ENCODE data around the gene ASAP3. TPM values are rescaled to one million over a fixed set of nuclear protein-coding genes. Genes with fewer than 3 reads are reported as not detected.

ASAP3 gene
- total RNA-seq, 1 donor from 2014 or later, result 33.5 TPM

- H3K27ac ChIP-seq (ENCODE audit: low read depth, low read length), result no peak overlapping the region
- H3K27me3 ChIP-seq (ENCODE audit: insufficient read depth, low read length), result peaks cover 3% of the 10 kb centered on the region
- peaks cover 50% of the 10 kb centered on the region for H3K27me3 Mint-ChIP-seq (ENCODE audit: low read depth, unreplicated experiment)
- no peaks in the 10 kb centered on the region for H4K20me1 ChIP-seq (ENCODE audit: insufficient read depth, low read length)
- no peak overlapping the region for H3K4me3 ChIP-seq (ENCODE audit: insufficient read depth, low read depth, low read length)
- no peaks in the 10 kb centered on the region for H3K79me2 ChIP-seq (ENCODE audit: insufficient read depth, low read length)
- no peak for FAIRE-seq
- no peak overlapping the region for H2AFZ ChIP-seq (ENCODE audit: low read depth, low read length)
- no peaks in the 10 kb centered on the region for H3K9me3 Mint-ChIP-seq (ENCODE audit: unreplicated experiment)
- TF ChIP-seq EZH2 (IDR thresholded peaks at IDR 0.05; ENCODE audit: insufficient read depth, low read length) (no peak), CTCF (IDR thresholded peaks at IDR 0.05; ENCODE audit: insufficient read depth, low read depth, low read length) (no peak)
- no peak overlapping the region for H3K4me3 Mint-ChIP-seq (ENCODE audit: unreplicated experiment)
- no peaks in the 10 kb centered on the region for H3K36me3 ChIP-seq (ENCODE audit: insufficient read depth, low read length)
- no peaks in the 10 kb centered on the region for H3K4me1 Mint-ChIP-seq (ENCODE audit: low read depth, unreplicated experiment)
- H3K4me2 ChIP-seq (ENCODE audit: low read length), result peak overlapping the region; percentile 4
- H3K27ac Mint-ChIP-seq (ENCODE audit: unreplicated experiment), result no peak overlapping the region
- DNase-seq (ENCODE audit: low read depth), result peak; percentile 55
- H3K9me3 ChIP-seq (ENCODE audit: insufficient read depth, low read depth, low read length), result no peaks in the 10 kb centered on the region
- peaks cover 9% of the 10 kb centered on the region for H3K4me1 ChIP-seq (ENCODE audit: insufficient read depth, low read length)
- no peak overlapping the region for H3K9ac ChIP-seq (ENCODE audit: low read length)
- peaks cover 5% of the 10 kb centered on the region for H3K36me3 Mint-ChIP-seq (ENCODE audit: low read depth, unreplicated experiment)
Measured at GRCh38 chr1:23528250-23528978, 44.4 kb upstream of the ASAP3 start.

GRCh38 chr1:23527900-23528249 is 43.9 kb upstream of the ASAP3 start:
- FAIRE-seq, result no peak
- H3K27ac ChIP-seq (ENCODE audit: low read depth, low read length), result no peak overlapping the region
- H3K79me2 ChIP-seq (ENCODE audit: insufficient read depth, low read length), result no peaks in the 10 kb centered on the region
- H3K27me3 Mint-ChIP-seq (ENCODE audit: low read depth, unreplicated experiment), result peaks cover 45% of the 10 kb centered on the region
- H3K4me1 Mint-ChIP-seq (ENCODE audit: low read depth, unreplicated experiment), result no peaks in the 10 kb centered on the region
- H3K4me3 Mint-ChIP-seq (ENCODE audit: unreplicated experiment), result no peak overlapping the region
- peaks cover 9% of the 10 kb centered on the region for H3K4me1 ChIP-seq (ENCODE audit: insufficient read depth, low read length)
- H3K4me2 ChIP-seq (ENCODE audit: low read length), result peak overlapping the region; percentile 4
- no peaks in the 10 kb centered on the region for H4K20me1 ChIP-seq (ENCODE audit: insufficient read depth, low read length)
- no peaks in the 10 kb centered on the region for H3K9me3 ChIP-seq (ENCODE audit: insufficient read depth, low read depth, low read length)
- H2AFZ ChIP-seq (ENCODE audit: low read depth, low read length), result no peak overlapping the region
- peaks cover 3% of the 10 kb centered on the region for H3K27me3 ChIP-seq (ENCODE audit: insufficient read depth, low read length)
- H3K36me3 Mint-ChIP-seq (ENCODE audit: low read depth, unreplicated experiment), result peaks cover 5% of the 10 kb centered on the region
- no peak for TF ChIP-seq CTCF (IDR thresholded peaks at IDR 0.05; ENCODE audit: insufficient read depth, low read depth, low read length)
- no peak for TF ChIP-seq EZH2 (IDR thresholded peaks at IDR 0.05; ENCODE audit: insufficient read depth, low read length)
- no peak overlapping the region for H3K27ac Mint-ChIP-seq (ENCODE audit: unreplicated experiment)
- H3K36me3 ChIP-seq (ENCODE audit: insufficient read depth, low read length), result no peaks in the 10 kb centered on the region
- H3K4me3 ChIP-seq (ENCODE audit: insufficient read depth, low read depth, low read length), result no peak overlapping the region
- DNase-seq (ENCODE audit: low read depth), result no peak
- H3K9ac ChIP-seq (ENCODE audit: low read length), result no peak overlapping the region
- no peaks in the 10 kb centered on the region for H3K9me3 Mint-ChIP-seq (ENCODE audit: unreplicated experiment)

GRCh38 chr1:23527366-23527765 is 43.4 kb upstream of the ASAP3 start:
- peaks cover 5% of the 10 kb centered on the region for H3K36me3 Mint-ChIP-seq (ENCODE audit: low read depth, unreplicated experiment)
- H3K36me3 ChIP-seq (ENCODE audit: insufficient read depth, low read length), result no peaks in the 10 kb centered on the region
- H3K9me3 ChIP-seq (ENCODE audit: insufficient read depth, low read depth, low read length), result no peaks in the 10 kb centered on the region
- H3K9ac ChIP-seq (ENCODE audit: low read length), result no peak overlapping the region
- no peak for DNase-seq (ENCODE audit: low read depth)
- H4K20me1 ChIP-seq (ENCODE audit: insufficient read depth, low read length), result no peaks in the 10 kb centered on the region
- peaks cover 3% of the 10 kb centered on the region for H3K27me3 ChIP-seq (ENCODE audit: insufficient read depth, low read length)
- no peaks in the 10 kb centered on the region for H3K4me1 Mint-ChIP-seq (ENCODE audit: low read depth, unreplicated experiment)
- H3K27ac Mint-ChIP-seq (ENCODE audit: unreplicated experiment), result no peak overlapping the region
- peaks cover 9% of the 10 kb centered on the region for H3K4me1 ChIP-seq (ENCODE audit: insufficient read depth, low read length)
- H3K9me3 Mint-ChIP-seq (ENCODE audit: unreplicated experiment), result no peaks in the 10 kb centered on the region
- FAIRE-seq, result no peak
- no peaks in the 10 kb centered on the region for H3K79me2 ChIP-seq (ENCODE audit: insufficient read depth, low read length)
- no peak overlapping the region for H2AFZ ChIP-seq (ENCODE audit: low read depth, low read length)
- H3K4me3 Mint-ChIP-seq (ENCODE audit: unreplicated experiment), result no peak overlapping the region
- H3K27ac ChIP-seq (ENCODE audit: low read depth, low read length), result no peak overlapping the region
- no peak overlapping the region for H3K4me2 ChIP-seq (ENCODE audit: low read length)
- no peak for TF ChIP-seq EZH2 (IDR thresholded peaks at IDR 0.05; ENCODE audit: insufficient read depth, low read length)
- TF ChIP-seq CTCF (IDR thresholded peaks at IDR 0.05; ENCODE audit: insufficient read depth, low read depth, low read length), result no peak
- H3K4me3 ChIP-seq (ENCODE audit: insufficient read depth, low read depth, low read length), result no peak overlapping the region
- peaks cover 42% of the 10 kb centered on the region for H3K27me3 Mint-ChIP-seq (ENCODE audit: low read depth, unreplicated experiment)
